A549 (cell line): ENCODE results near the gene RBM11. TPM values are rescaled to one million over a fixed set of nuclear protein-coding genes. Genes with fewer than 3 reads are reported as not detected.

Source experiments
- ATAC-seq, 2 experiments: fragments of 200-7000 bp in 1 of 2; fragments of >200 bp in 1 of 2; cut with Nextera tagmentation in 1 of 2; cut with Tn5 transposase in 1 of 2; 3 replicates each; pipeline versions ENCODE4 v1.8.0 to v1.9.1; 2018 to 2020; ENCODE audit warnings: mild to moderate bottlenecking in 1 of 2, moderate library complexity in 1 of 2
- CTCF ChIA-PET: fragments of 300-600 bp; sonication (Branson Sonifier 250); formaldehyde crosslinking; extraction: SDS; loops from one replicate; lab custom pipeline; 2021; ENCODE audit warnings: antibody characterized with exemption, inconsistent platforms; lab: Yijun Ruan, JAX
- POLR2A ChIA-PET: fragments of 350-600 bp; formaldehyde crosslinking; extraction: SDS; loops from one replicate; lab custom pipeline; 2021; ENCODE audit warnings: antibody characterized with exemption, inconsistent platforms; lab: Yijun Ruan, JAX
- DNase-seq, 2 experiments: peaks; one replicate each; pipeline versions ENCODE4 v3.0.0 to v3.0.0-alpha.2; 2011 to 2016; ENCODE audit warnings: low read depth in 1 of 2, low spot score in 1 of 2
- FAIRE-seq: peaks from 2 replicates; lab custom pipeline; 2011; peaks lifted over from hg19 to GRCh38; lab: Jason Lieb, UNC
- H3K27ac ChIP-seq, 2 experiments: fragments of >200 bp; sonication (Bioruptor Twin); formaldehyde crosslinking; 3 replicates each; pipeline ENCODE4 v1.5.1; 2016 to 2017
- H3K4me1 ChIP-seq: fragments of >200 bp; sonication (Bioruptor Twin); formaldehyde crosslinking; 3 replicates; pipeline ENCODE4 v1.6.1; 2016
- H3K4me2 ChIP-seq: fragments of >200 bp; sonication (Bioruptor Twin); formaldehyde crosslinking; 3 replicates; pipeline ENCODE4 v1.6.1; 2016
- H3K4me3 ChIP-seq: fragments of >200 bp; sonication (Bioruptor Twin); formaldehyde crosslinking; 3 replicates; pipeline ENCODE4 v1.5.1; 2016
- H3K9me3 ChIP-seq: fragments of >200 bp; sonication (Bioruptor Twin); formaldehyde crosslinking; 3 replicates; pipeline ENCODE4 v1.6.1; 2016
- BHLHE40 ChIP-seq: IDR thresholded peaks from 2 replicates; pipeline ENCODE4 v1.6.1; 2012; ENCODE audit warnings: low read depth, low read length, inconsistent platforms
- CHD2 ChIP-seq: fragments of 150-350 bp; IDR thresholded peaks from 2 replicates; pipeline ENCODE4 v1.6.1; 2014; ENCODE audit warnings: low read length; ENCODE audit not compliant: partially characterized antibody
- EHMT2 ChIP-seq: fragments of 200-600 bp; sonication (generic); IDR thresholded peaks from 2 replicates; pipeline ENCODE4 v1.6.1; 2016; ENCODE audit warnings: antibody characterized with exemption, low read depth, mild to moderate bottlenecking, moderate library complexity
- ESRRA ChIP-seq: fragments of 150-350 bp; IDR thresholded peaks from 2 replicates; pipeline ENCODE4 v1.6.1; 2014; ENCODE audit warnings: mild to moderate bottlenecking, low read length, borderline replicate concordance
- FOSB ChIP-seq: fragments of 250-450 bp; sonication (Bioruptor Pico); IDR thresholded peaks from 2 replicates; pipeline ENCODE4 v1.5.0; 2020; ENCODE audit warnings: mild to moderate bottlenecking, moderate library complexity
- JUN ChIP-seq, 2 experiments: fragments of >200 bp; sonication (Bioruptor Twin); formaldehyde crosslinking; IDR thresholded peaks; 2 replicates in 1 of 2; 3 replicates in 1 of 2; pipeline ENCODE4 v1.6.1; 2016 to 2017
- JUNB ChIP-seq: fragments of >200 bp; sonication (Bioruptor Twin); formaldehyde crosslinking; IDR thresholded peaks from 2 replicates; pipeline ENCODE4 v1.6.1; 2016
- MAFK ChIP-seq: fragments of 450-650 bp; IDR thresholded peaks from 2 replicates; pipeline ENCODE4 v1.6.1; 2014; ENCODE audit not compliant: partially characterized antibody
- PHF8 ChIP-seq: fragments of 200-600 bp; sonication (generic); IDR thresholded peaks from 2 replicates; pipeline ENCODE4 v1.6.1; 2016; ENCODE audit warnings: low read depth, mild to moderate bottlenecking, antibody characterized with exemption, moderate library complexity, borderline replicate concordance
- POLR2AphosphoS2 ChIP-seq: conservative IDR thresholded peaks from 2 replicates; pipeline ENCODE4 v1.6.1; 2012; ENCODE audit warnings: low read length, improper control_type of control experiment, inconsistent platforms
- REST ChIP-seq: fragments of 200-600 bp; sonication (generic); IDR thresholded peaks from 2 replicates; pipeline ENCODE4 v1.6.1; 2016; ENCODE audit warnings: antibody characterized with exemption, mild to moderate bottlenecking, moderate library complexity
- TP53 ChIP-seq: fragments of 250-450 bp; sonication (Bioruptor Pico); IDR thresholded peaks from 2 replicates; pipeline ENCODE4 v1.5.0; 2021; ENCODE audit warnings: mild to moderate bottlenecking, moderate library complexity
- ZNF302 ChIP-seq: fragments of 250-450 bp; sonication (Bioruptor Pico); IDR thresholded peaks from 2 replicates; pipeline ENCODE4 v1.9.0; 2021; ENCODE audit warnings: inconsistent platforms, mild to moderate bottlenecking, moderate library complexity
- WGBS: methylation state at CpG from one replicate; pipeline ENCODE4 v1.1.6; 2017; ENCODE audit errors: missing lambda C conversion rate; 5-methylcytosine and 5-hydroxymethylcytosine counted together
- polyA plus RNA-seq, 4 experiments: library from polyadenylated mRNA; depleted of rRNA in 3 of 4; stranded (reverse); fragments of >200 nt; fragmentation: RNase III in 1 of 4; extraction: RNeasy Plus Mini Kit Qiagen cat#74134 plus additional on column Dnase treatment in 1 of 4; gene quantifications; 2 replicates in 3 of 4; 3 replicates in 1 of 4; pipeline ENCODE4 v1.2.3, GENCODE V29; 2011 to 2017
- TF ChIP-seq, protein P1 (sequence below): fragments of 450-650 bp; IDR thresholded peaks from 2 replicates; pipeline ENCODE4 v1.6.1; 2014; ENCODE audit warnings: antibody characterized with exemption
- TF ChIP-seq, protein P2 (sequence below): fragments of >200 bp; sonication (Bioruptor Twin); formaldehyde crosslinking; IDR thresholded peaks from 3 replicates; pipeline ENCODE4 v1.5.1; 2016
- TF ChIP-seq, protein P3 (sequence below): fragments of 150-350 bp; IDR thresholded peaks from 2 replicates; pipeline ENCODE4 v1.6.1; 2014; ENCODE audit warnings: low read depth, mild to moderate bottlenecking, low read length
- TF ChIP-seq, protein P4 (sequence below): fragments of 250-450 bp; sonication (Bioruptor Pico); IDR thresholded peaks from 2 replicates; pipeline ENCODE4 v1.5.0; 2020; ENCODE audit warnings: low read depth, mild to moderate bottlenecking, moderate library complexity

RBM11 gene
- polyA plus RNA-seq, 2 of the 4 experiments (the other 2 are of a cell fraction) = 0.19 TPM; not detected in 1

- 0% methylated on average over 1 of the region's 1 CpG for WGBS
- ChIA-PET POLR2A (no interaction called here), CTCF (interaction anchor here (1.3 to 1.8 kb wide), 4 partner anchors 10 to 41 kb away, joined by 3 to 6 read pairs (median 5); no protein-coding TSS in a partner anchor)
- ATAC-seq (no peak), FAIRE-seq (no peak), DNase-seq (no peak)
- TF ChIP-seq TP53 (CRISPR knock-in tag) (no peak), ZNF302 (CRISPR knock-in tag) (no peak), PHF8 (no peak), BHLHE40 (no peak), EHMT2 (no peak)
- TF ChIP-seq, protein P1, sequence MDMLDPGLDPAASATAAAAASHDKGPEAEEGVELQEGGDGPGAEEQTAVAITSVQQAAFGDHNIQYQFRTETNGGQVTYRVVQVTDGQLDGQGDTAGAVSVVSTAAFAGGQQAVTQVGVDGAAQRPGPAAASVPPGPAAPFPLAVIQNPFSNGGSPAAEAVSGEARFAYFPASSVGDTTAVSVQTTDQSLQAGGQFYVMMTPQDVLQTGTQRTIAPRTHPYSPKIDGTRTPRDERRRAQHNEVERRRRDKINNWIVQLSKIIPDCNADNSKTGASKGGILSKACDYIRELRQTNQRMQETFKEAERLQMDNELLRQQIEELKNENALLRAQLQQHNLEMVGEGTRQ = no peak
- TF ChIP-seq, protein P2, sequence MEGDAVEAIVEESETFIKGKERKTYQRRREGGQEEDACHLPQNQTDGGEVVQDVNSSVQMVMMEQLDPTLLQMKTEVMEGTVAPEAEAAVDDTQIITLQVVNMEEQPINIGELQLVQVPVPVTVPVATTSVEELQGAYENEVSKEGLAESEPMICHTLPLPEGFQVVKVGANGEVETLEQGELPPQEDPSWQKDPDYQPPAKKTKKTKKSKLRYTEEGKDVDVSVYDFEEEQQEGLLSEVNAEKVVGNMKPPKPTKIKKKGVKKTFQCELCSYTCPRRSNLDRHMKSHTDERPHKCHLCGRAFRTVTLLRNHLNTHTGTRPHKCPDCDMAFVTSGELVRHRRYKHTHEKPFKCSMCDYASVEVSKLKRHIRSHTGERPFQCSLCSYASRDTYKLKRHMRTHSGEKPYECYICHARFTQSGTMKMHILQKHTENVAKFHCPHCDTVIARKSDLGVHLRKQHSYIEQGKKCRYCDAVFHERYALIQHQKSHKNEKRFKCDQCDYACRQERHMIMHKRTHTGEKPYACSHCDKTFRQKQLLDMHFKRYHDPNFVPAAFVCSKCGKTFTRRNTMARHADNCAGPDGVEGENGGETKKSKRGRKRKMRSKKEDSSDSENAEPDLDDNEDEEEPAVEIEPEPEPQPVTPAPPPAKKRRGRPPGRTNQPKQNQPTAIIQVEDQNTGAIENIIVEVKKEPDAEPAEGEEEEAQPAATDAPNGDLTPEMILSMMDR = no peak
- Histone ChIP-seq H3K9me3 (no peaks in the 10 kb centered on the region), H3K27ac (no peak overlapping the region), H3K4me2 (no peak overlapping the region), H3K4me1 (no peaks in the 10 kb centered on the region), H3K4me3 (no peak overlapping the region)
These were observed 44.3 kb downstream of the RBM11 start for GRCh38 chr21:14260174-14260764.

DNA sequence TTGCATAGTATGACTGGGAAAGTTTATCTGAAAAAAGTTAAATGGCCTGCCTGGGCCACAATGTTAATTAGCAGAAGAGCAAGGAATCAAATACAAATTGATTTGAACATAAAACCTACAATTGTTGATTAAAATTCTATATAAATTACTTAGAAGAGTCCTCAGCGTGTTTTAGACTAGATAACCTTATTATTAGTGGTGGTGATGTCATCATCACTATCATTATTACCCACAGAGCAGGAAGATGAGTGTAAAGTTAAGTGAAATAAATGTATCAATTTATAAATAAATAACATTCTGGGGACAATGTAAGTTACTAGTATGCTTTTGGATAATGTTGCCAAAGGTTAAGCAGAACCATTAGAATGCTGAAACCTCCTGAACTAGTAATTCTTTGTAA is 46.1 kb downstream of the RBM11 start:
- H3K4me2 ChIP-seq = no peak overlapping the region
- WGBS = 10% methylated on average over 1 of the region's 1 CpG
- H3K4me3 ChIP-seq = no peak overlapping the region
- ChIA-PET CTCF (no interaction called here), POLR2A (no interaction called here)
- H3K9me3 ChIP-seq = no peaks in the 10 kb centered on the region
- DNase-seq = no peak
- ATAC-seq = no peak
- TF ChIP-seq MAFK (no peak), ESRRA (no peak), REST (no peak), POLR2AphosphoS2 (no peak), JUNB (no peak), JUN (IDR thresholded peaks at IDR 0.05) (no peak), FOSB (CRISPR knock-in tag) (no peak), CHD2 (no peak)
- TF ChIP-seq, protein P2 = no peak
- TF ChIP-seq, protein P3, sequence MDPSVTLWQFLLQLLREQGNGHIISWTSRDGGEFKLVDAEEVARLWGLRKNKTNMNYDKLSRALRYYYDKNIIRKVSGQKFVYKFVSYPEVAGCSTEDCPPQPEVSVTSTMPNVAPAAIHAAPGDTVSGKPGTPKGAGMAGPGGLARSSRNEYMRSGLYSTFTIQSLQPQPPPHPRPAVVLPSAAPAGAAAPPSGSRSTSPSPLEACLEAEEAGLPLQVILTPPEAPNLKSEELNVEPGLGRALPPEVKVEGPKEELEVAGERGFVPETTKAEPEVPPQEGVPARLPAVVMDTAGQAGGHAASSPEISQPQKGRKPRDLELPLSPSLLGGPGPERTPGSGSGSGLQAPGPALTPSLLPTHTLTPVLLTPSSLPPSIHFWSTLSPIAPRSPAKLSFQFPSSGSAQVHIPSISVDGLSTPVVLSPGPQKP = no peak
- TF ChIP-seq, protein P4, sequence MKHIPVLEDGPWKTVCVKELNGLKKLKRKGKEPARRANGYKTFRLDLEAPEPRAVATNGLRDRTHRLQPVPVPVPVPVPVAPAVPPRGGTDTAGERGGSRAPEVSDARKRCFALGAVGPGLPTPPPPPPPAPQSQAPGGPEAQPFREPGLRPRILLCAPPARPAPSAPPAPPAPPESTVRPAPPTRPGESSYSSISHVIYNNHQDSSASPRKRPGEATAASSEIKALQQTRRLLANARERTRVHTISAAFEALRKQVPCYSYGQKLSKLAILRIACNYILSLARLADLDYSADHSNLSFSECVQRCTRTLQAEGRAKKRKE (CRISPR knock-in tag) = no peak
- FAIRE-seq = no peak
- no peaks in the 10 kb centered on the region for H3K4me1 ChIP-seq
- H3K27ac ChIP-seq = no peak overlapping the region
